ENCODE data around the gene ADAM23.

Gene ADAM23

DNA sequence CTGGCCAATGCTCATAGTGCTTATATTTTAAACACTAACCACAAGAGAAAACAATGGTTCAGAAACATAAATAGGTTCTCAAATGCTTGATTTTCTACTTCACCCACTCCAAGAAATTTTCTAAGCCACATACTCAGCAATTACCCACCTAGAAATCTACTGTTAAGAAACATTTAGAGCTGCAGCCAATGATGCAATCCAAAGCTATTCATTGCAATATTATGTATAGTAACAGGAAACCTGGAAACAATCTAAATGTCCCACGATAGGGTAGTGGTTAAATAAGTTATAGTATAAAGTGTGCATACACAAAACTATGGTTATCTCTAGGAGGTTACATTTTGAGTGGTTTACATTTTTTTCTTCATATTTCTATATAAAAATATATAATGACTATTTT lies 204.7 kb downstream of the ADAM23 start:
- TF ChIP-seq, protein P1, sequence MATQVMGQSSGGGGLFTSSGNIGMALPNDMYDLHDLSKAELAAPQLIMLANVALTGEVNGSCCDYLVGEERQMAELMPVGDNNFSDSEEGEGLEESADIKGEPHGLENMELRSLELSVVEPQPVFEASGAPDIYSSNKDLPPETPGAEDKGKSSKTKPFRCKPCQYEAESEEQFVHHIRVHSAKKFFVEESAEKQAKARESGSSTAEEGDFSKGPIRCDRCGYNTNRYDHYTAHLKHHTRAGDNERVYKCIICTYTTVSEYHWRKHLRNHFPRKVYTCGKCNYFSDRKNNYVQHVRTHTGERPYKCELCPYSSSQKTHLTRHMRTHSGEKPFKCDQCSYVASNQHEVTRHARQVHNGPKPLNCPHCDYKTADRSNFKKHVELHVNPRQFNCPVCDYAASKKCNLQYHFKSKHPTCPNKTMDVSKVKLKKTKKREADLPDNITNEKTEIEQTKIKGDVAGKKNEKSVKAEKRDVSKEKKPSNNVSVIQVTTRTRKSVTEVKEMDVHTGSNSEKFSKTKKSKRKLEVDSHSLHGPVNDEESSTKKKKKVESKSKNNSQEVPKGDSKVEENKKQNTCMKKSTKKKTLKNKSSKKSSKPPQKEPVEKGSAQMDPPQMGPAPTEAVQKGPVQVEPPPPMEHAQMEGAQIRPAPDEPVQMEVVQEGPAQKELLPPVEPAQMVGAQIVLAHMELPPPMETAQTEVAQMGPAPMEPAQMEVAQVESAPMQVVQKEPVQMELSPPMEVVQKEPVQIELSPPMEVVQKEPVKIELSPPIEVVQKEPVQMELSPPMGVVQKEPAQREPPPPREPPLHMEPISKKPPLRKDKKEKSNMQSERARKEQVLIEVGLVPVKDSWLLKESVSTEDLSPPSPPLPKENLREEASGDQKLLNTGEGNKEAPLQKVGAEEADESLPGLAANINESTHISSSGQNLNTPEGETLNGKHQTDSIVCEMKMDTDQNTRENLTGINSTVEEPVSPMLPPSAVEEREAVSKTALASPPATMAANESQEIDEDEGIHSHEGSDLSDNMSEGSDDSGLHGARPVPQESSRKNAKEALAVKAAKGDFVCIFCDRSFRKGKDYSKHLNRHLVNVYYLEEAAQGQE (IDR thresholded peaks at IDR 0.05; ENCODE audit: low read depth): no peak
- peak; percentile 24; the same call in 1 of the 2 replicates for TF ChIP-seq CEBPB (IDR thresholded peaks at IDR 0.05)

DNA sequence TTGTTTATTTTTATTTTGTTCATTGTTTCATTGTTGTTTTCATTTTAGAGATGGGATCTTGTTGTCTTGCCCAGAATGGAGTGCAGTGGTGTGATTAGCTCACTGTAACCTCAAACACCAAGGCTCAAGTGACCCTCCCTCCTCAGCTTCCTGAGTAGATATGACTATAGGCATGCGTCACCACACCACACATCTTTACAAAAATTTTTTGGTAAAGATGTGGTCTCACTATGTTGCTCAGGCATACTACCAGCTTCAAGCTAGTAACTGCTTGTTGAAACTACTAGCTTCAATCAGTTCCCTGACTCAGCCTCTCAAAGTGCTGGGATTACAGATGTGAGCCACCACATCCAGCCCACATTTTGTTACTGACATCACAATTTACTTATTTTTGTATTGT lies 213.8 kb downstream of the ADAM23 start:
- TF ChIP-seq FOXM1 (IDR thresholded peaks at IDR 0.05; ENCODE audit: borderline replicate concordance, low read depth): no peak
- TF ChIP-seq, protein P2, sequence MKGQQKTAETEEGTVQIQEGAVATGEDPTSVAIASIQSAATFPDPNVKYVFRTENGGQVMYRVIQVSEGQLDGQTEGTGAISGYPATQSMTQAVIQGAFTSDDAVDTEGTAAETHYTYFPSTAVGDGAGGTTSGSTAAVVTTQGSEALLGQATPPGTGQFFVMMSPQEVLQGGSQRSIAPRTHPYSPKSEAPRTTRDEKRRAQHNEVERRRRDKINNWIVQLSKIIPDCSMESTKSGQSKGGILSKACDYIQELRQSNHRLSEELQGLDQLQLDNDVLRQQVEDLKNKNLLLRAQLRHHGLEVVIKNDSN (IDR thresholded peaks at IDR 0.05): no peak

DNA sequence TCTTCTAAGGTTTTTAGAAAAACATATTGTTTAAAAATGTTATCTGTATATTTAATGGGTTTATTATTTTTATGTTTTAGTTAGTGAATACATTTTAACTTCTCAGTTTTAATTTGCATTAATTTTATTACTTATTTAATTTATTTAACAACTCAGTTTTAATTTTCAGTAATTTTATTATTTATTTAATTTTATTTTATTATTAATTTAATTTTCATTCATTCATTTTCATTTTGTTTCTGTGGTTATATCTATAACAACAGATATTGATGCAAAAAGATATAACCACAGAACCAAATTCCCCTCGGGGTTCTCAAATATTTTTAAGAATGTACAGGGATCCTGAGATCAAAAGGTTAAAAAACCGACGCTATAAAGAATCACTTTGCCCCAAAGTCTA lies 221.9 kb downstream of the ADAM23 start:
- TF ChIP-seq FOXM1 (IDR thresholded peaks at IDR 0.05; ENCODE audit: borderline replicate concordance, low read depth): no peak
- TF ChIP-seq, protein P3, sequence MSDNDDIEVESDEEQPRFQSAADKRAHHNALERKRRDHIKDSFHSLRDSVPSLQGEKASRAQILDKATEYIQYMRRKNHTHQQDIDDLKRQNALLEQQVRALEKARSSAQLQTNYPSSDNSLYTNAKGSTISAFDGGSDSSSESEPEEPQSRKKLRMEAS (IDR thresholded peaks at IDR 0.05): no peak
- TF ChIP-seq TCF12 (IDR thresholded peaks at IDR 0.05; ENCODE audit: low read depth): no peak
- no peak for TF ChIP-seq NFIC (IDR thresholded peaks at IDR 0.05)
- TF ChIP-seq ZBTB7A (IDR thresholded peaks at IDR 0.05; ENCODE audit: low read depth): no peak
- TF ChIP-seq YY1 (IDR thresholded peaks at IDR 0.05; ENCODE audit: low read depth): no peak
- TF ChIP-seq CEBPB (IDR thresholded peaks at IDR 0.05): no peak
- no peak for TF ChIP-seq EGR1 (IDR thresholded peaks at IDR 0.05)
- no peak for TF ChIP-seq CREB1 (IDR thresholded peaks at IDR 0.05; ENCODE audit: low read depth)
- TF ChIP-seq, protein P1 (IDR thresholded peaks at IDR 0.05; ENCODE audit: low read depth): no peak

Data from Ishikawa (cell line).